Loucy (cell line): ENCODE results near the gene SLC43A2.

Source experiments
- CTCF ChIP-seq: fragments of 200-600 bp; sonication (generic); conservative IDR thresholded peaks from 2 replicates; pipeline ENCODE4 v1.5.1; 2014; ENCODE audit warnings: mild to moderate bottlenecking, antibody characterized with exemption, low read length
- EZH2phosphoT487 ChIP-seq: fragments of 200-600 bp; IDR thresholded peaks from 2 replicates; pipeline ENCODE4 v1.6.1; 2018; ENCODE audit warnings: antibody characterized with exemption, mild to moderate bottlenecking, moderate library complexity, borderline replicate concordance

GRCh38 chr17:1598399-1599095 lies 30.1 kb downstream of the SLC43A2 start:
- TF ChIP-seq CTCF (no peak), EZH2phosphoT487 (no peak)
